ENCODE measurements around the gene CA10.

CA10 gene

GRCh38 chr17:51731941-51732722 is 426.4 kb downstream of the CA10 start:
- no peak for DNase-seq (ENCODE audit: low read depth in 2 of 2)

- no peak for DNase-seq (ENCODE audit: low read depth in 2 of 2)
These were observed 428.0 kb downstream of the CA10 start for GRCh38 chr17:51730303-51731050.

- DNase-seq (ENCODE audit: low read depth in 2 of 2) = no peak
These were observed 433.3 kb downstream of the CA10 start for GRCh38 chr17:51725185-51725584.

GRCh38 chr17:51724043-51724580 is 434.4 kb downstream of the CA10 start:
- no peak for DNase-seq (ENCODE audit: low read depth in 2 of 2)

- no peak for DNase-seq (ENCODE audit: low read depth in 2 of 2)
These were observed 435.5 kb downstream of the CA10 start for GRCh38 chr17:51722994-51723393.

GRCh38 chr17:51721730-51722129 is 436.8 kb downstream of the CA10 start:
- DNase-seq (ENCODE audit: low read depth in 2 of 2) = no peak

- DNase-seq (ENCODE audit: low read depth in 2 of 2) = no peak
These were observed 438.1 kb downstream of the CA10 start for GRCh38 chr17:51720439-51720838.

GRCh38 chr17:51718983-51719382 is 439.5 kb downstream of the CA10 start:
- no peak for DNase-seq (ENCODE audit: low read depth in 2 of 2)

- DNase-seq (ENCODE audit: low read depth in 2 of 2) = no peak
These were observed 446.9 kb downstream of the CA10 start for GRCh38 chr17:51711581-51711980.

GRCh38 chr17:51710634-51710979 is 447.9 kb downstream of the CA10 start:
- no peak for DNase-seq (ENCODE audit: low read depth in 2 of 2)

GRCh38 chr17:51709694-51710633 is 448.6 kb downstream of the CA10 start:
- DNase-seq (ENCODE audit: low read depth in 2 of 2) = no peak

GRCh38 chr17:51707216-51707615 is 451.3 kb downstream of the CA10 start:
- no peak for DNase-seq (ENCODE audit: low read depth in 2 of 2)

- DNase-seq (ENCODE audit: low read depth in 2 of 2) = no peak
These were observed 452.4 kb downstream of the CA10 start for GRCh38 chr17:51706093-51706492.

GRCh38 chr17:51703361-51704341 is 454.9 kb downstream of the CA10 start:
- DNase-seq (ENCODE audit: low read depth in 2 of 2) = no peak

GRCh38 chr17:51702963-51703360 is 455.6 kb downstream of the CA10 start:
- no peak for DNase-seq (ENCODE audit: low read depth in 2 of 2)

GRCh38 chr17:51701501-51701900 is 457.0 kb downstream of the CA10 start:
- no peak for DNase-seq (ENCODE audit: low read depth in 2 of 2)

- DNase-seq (ENCODE audit: low read depth in 2 of 2) = no peak
These were observed 458.3 kb downstream of the CA10 start for GRCh38 chr17:51700011-51700760.

- no peak for DNase-seq (ENCODE audit: low read depth in 2 of 2)
These were observed 459.2 kb downstream of the CA10 start for GRCh38 chr17:51699303-51699702.

GRCh38 chr17:51692917-51693316 is 465.6 kb downstream of the CA10 start:
- DNase-seq (ENCODE audit: low read depth in 2 of 2) = no peak

- DNase-seq (ENCODE audit: low read depth in 2 of 2) = no peak
These were observed 470.6 kb downstream of the CA10 start for GRCh38 chr17:51687887-51688286.

Measured in stimulated activated CD4-positive, alpha-beta T cell treated with anti-CD3 and anti-CD28 coated beads, Interleukin-1b, Interleukin-23, amount 100 ng/mL, for 1 hour (primary cell).